ENCODE data around the gene POLR3H.
"Not testable (repeated sequence)": the region's sequence is repeated elsewhere in the genome, so short reads cannot be mapped to it uniquely, and the experiment has no call there.

Gene POLR3H, protein sequence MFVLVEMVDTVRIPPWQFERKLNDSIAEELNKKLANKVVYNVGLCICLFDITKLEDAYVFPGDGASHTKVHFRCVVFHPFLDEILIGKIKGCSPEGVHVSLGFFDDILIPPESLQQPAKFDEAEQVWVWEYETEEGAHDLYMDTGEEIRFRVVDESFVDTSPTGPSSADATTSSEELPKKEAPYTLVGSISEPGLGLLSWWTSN

GRCh38 chr22:41543854-41544670 lies at the start of gene POLR3H:
TSS of gene POLR3H (minus strand) at chr22:41544470. CDS start at chr22:41544101, 369 bp downstream.
- DNase-seq (ENCODE audit: low read depth in 3 of 3), result peak; percentile 93 to 98 (median 97)

GRCh38 chr22:41593336-41593960 lies 49.2 kb upstream of the POLR3H start:
- not testable (repeated sequence) for DNase-seq (ENCODE audit: low read depth in 3 of 3)

DNA sequence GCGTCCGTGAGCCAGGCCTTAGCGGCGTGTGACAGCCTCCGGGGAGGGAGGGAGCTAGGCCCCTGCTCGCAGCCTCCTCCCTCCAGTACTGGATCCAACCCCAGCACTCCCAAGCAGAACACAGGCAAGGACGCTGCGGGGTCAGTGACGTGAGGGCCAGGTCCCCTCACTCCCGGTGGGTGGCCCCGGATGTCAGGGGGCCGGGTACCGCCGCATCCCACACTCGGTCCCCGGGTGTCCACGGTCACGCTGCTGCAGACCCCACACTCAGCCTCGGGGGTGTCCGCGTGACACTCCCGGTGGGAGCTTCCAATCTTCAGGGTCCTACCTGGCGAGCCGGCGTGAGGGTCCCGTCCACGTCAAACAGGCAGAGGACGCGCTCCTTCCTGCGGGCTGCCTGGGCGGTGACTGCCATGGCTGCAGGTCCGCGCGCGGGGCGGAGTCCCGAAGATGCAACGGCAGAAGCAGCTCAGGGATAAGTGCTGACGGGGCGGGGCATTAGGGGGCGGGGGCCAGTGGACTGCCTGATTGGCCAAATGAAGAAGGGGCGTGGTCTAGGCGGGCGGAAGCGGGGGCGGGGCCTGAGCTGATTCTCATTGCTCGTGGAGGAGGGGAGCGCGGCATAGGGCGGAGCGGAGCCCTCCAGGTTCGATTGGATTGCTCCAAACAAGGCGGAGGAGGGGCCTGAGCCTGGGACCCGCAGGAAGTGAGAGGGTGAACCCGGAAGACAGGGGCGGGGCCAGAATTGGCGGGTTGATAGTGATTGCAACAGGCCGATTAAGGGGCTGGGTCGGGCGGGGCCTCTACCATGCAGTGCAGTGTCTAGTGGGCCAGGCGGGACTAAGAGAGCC lies 45.3 kb upstream of the POLR3H start, which contains the start of gene PMM1:
Gene PMM1 (minus strand): TSS at position 450 of the 851 bp plus-strand sequence. CDS start 35 bp downstream, at position 415.
- peak; percentile 100 for DNase-seq (ENCODE audit: low read depth in 3 of 3)

DNA sequence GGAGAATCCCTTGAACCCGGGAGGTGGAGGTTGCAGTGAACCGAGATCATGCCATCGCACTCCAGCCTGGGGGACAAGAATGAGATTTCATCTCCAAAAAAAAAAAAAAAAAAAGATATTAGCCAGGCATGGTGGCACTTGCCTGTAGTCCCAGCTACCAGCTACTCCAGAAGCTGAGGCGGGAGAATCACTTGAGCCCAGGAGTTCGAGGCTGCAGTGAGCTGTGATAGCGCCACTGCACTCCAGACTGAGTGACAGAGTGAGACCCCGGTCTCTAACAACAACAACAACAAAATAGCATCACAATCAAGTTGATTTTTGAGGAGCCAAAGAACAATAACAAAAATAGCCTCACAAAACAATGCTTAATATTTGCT lies 43.1 kb upstream of the POLR3H start:
- DNase-seq (ENCODE audit: low read depth in 3 of 3), result no peak

DNA sequence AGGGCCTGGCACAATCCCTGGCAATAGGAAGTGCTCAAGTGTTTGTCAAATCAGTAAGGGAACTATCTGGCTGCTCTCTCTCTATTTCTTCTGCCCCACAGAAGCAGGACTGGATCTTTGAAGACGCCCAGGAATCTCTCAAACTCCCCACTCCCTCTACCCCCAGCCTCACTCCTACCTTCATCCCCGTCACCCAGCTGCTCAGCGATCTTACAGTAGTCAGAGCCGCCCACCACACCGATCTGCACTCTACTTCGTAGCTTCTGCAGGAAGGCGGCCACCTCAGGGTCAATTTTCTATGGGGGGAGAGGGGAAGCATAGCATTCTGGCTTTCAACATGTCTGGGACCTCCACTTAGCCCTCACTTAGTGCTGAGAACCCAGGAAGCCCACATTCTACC lies 41.6 kb upstream of the POLR3H start:
- no peak for DNase-seq (ENCODE audit: low read depth in 3 of 3)

DNA sequence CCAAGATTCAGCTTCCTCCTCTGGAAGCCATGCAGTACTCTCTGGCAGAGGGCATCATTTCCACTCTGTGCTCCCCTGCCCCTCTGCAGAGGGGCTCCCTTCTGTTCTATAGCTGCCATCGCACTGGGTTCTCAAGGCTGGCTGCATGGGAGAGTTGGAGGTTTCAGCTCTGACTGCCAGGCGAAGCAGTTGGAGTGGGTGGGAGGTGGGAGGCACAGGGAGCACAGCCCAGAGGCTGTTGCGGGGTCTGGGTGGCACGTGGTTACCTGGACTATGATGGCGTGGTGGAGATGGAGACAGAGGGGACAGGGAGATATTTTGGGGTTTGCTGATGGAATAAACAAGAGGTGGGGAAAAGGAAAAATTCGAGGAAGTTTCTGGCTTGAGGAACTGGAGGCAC lies 40.6 kb upstream of the POLR3H start:
- no peak for DNase-seq (ENCODE audit: low read depth in 3 of 3)

- no peak for DNase-seq (ENCODE audit: low read depth in 3 of 3)
Measured at GRCh38 chr22:41582694-41583093, 38.4 kb upstream of the POLR3H start.

- no peak for DNase-seq (ENCODE audit: low read depth in 3 of 3)
Measured at GRCh38 chr22:41579997-41580355, 35.7 kb upstream of the POLR3H start.

DNA sequence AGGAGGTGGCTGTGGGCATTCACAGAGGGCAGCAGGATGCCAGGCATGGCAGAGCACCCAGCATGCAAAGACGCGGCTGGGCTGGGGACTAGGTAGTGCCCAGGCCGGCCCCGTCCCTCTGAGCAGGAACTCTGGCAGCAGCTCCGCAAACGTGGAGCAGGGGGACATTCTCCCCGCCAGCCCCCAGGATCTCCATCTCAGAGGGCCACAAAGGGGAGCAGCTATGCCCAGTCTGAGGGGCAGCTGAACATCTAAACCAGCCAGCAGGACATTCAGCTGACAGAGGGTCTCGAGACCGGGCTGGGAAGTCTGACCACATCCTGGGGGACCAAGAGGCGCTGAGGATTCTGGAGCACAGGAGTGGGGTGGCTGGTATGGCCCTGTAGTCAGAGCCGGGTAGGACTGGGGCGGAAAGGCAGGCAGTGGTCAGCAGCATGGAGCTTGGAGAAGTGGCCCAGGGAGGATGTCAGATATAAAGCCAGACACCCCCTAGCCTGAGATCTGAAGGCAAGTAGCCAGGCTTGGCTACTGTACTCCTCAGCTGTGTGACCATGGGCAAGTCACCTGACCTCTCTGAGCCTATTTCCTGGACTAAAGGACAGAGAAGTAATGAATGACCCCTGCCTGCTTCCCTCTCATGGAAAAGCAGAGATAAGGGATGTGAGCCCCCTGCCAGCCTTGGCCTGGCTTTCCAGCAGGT lies 35.2 kb upstream of the POLR3H start:
- no peak for DNase-seq (ENCODE audit: low read depth in 3 of 3)

GRCh38 chr22:41578818-41579217 lies 34.5 kb upstream of the POLR3H start:
- no peak for DNase-seq (ENCODE audit: low read depth in 3 of 3)

DNA sequence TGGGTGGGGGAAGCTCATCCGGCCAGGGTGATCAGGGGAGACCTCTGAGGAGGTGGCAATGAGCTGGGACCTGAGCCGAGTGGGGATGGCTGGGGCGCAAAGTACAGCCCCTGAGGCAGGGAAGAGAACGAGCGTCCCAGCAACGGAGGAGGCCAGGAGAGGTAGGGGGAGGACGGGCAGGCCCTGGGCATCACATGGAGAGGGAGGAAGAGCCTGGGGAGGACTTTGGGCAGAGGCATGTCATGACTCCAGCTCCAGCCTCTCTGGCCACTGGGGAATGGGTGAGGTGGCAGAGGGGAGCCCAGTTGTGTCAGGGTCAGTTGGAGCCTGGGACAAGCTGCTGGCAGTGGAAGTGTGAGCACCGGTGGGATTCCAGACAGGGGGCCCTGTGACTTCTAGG lies 33.8 kb upstream of the POLR3H start:
- no peak for DNase-seq (ENCODE audit: low read depth in 3 of 3)

GRCh38 chr22:41576877-41577276 lies 32.6 kb upstream of the POLR3H start:
- peak in 1 of 3 experiments; percentile 19 for DNase-seq (ENCODE audit: low read depth in 3 of 3)

GRCh38 chr22:41575533-41575932 lies 31.3 kb upstream of the POLR3H start:
- no peak for DNase-seq (ENCODE audit: low read depth in 3 of 3)

DNA sequence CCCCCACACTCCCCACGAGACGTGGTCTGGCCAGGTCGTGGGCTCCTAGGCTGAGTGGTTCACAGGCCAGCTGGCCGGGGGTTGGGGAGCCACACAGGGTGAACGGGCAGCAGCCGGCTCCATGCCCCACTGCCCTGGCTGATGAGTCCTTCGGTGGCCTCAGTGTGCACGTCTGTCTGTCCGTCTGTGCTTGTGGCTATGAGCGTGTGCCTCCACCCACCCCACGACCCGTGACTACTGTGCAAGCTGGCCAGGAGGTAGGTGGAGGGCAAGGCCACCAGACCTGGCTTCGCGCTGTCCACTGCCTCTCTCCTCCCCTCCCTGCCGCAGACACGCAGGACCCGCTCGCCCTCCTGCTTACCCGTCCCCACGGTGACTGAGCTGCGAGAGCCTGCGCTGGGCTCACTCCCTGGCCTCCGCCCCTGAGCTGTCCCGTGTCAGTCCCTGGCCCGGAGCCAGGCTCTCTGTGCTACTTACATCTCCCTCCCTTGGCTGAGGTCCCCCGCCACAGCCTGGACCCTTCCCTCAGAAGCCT lies 30.6 kb upstream of the POLR3H start:
- DNase-seq (ENCODE audit: low read depth in 3 of 3), result no peak

DNA sequence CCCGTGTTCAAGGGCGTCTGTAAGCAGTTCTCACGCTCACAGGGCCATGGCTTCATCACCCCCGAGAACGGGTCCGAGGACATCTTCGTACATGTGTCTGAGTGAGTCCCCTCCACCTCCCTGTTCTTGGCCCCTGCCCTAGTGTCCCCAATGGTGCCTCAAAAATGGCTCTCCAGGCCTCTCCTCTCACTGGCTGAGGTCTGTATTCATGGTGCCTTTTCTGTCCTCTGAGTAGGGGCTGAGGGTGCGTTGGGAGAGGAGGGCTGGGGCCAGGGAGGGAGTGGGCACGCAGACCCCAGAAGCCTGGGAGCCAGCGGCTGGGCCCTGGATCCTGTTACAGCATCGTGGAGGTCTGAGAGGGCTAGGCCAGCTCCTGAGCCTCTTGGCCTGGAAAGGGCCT lies 29.4 kb upstream of the POLR3H start:
- DNase-seq (ENCODE audit: low read depth in 3 of 3), result no peak

DNA sequence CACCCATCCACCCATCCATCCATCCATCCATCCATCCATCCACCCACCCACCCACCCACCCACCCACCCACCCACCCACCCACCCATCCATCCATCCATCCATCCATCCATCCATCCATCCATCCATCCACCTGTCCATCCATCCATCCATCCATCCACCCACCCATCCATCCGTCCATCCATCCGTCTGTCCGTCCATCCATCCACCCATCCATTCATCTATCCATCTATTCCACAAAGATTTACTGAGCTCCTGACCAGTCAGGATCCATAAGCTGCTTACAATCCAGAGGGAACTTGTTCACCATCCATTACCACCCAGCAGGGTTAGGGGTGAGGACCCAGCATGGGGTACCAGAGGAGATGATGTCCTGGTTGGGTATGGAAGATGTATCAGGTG lies 28.0 kb upstream of the POLR3H start:
- DNase-seq (ENCODE audit: low read depth in 3 of 3), result not testable (repeated sequence)

DNA sequence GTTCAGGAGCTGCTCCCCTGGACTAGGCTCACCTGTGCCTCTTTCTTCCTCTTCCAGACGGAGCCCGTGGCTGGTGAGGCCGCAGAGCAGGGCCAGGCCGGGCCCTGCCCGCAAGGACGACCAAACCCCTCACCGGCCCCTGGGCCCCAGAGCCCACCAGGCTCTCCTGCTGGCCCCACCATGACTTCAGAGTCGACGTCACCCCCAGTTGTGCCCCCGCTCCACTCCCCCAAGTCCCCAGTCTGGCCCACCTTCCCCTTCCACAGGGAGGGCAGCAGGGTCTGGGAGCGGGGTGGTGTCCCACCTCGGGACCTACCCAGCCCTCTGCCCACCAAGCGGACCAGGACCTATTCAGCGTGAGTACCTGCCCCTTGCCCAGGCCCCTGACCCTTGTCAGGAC lies 27.5 kb upstream of the POLR3H start:
- no peak for DNase-seq (ENCODE audit: low read depth in 3 of 3)

GRCh38 chr22:41570221-41570620 lies 26.0 kb upstream of the POLR3H start:
- no peak for DNase-seq (ENCODE audit: low read depth in 3 of 3)

DNA sequence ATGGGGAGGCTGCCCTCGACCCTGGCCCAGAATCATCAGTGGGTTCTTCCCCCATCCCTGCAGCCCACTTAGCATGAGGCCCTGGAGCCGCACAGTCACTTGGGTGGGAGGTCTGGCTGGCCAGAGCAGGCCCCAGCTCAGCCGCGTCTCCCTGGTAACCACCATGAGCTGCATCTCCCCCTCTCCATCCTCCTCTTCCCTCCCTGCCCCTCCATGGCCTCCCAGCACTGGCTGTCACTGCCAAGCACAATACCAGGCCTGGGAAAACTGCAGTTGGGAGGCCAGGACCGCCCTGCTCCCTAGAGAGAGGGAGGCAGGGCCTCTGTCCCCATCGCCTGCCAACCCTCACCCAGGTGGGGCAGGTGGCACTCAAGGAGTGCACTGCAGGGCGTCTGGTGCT lies 24.5 kb upstream of the POLR3H start:
- no peak for DNase-seq (ENCODE audit: low read depth in 3 of 3)

- DNase-seq (ENCODE audit: low read depth in 3 of 3), result no peak
Measured at GRCh38 chr22:41567512-41567768, 23.2 kb upstream of the POLR3H start.

GRCh38 chr22:41565403-41566054 lies 21.3 kb upstream of the POLR3H start:
- DNase-seq (ENCODE audit: low read depth in 3 of 3), result peak in 1 of 3 experiments; percentile 13
